Measurements from ENCODE around the gene RUSC2. TPM values are rescaled to one million over a fixed set of nuclear protein-coding genes. Genes with fewer than 3 reads are reported as not detected.

RUSC2 gene
- total RNA-seq, 1 donor from 2014 or later, result 20.8 TPM

DNA sequence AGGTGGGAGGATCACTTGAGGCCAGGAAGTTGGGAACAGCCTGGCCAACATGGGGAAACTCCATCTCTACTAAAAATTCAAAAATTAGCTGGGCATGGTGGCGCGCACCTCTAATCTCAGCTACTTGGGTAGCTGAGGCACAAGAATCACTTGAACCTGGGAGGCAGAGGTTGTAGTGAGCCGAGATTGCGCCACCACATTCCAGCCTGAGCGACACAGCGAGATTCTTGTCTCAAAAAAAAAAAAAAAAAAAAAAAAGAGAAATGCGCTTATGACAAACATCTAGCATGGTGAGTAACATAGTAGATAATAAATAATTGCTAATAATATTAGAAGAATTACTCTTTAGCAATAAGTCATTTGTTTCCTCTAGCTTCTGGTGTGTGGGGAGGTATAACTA, 25.9 kb downstream of the RUSC2 start:
- no peak for TF ChIP-seq CTCF (IDR thresholded peaks at IDR 0.05; ENCODE audit: unreplicated experiment)
- no peaks in the 10 kb centered on the region for H3K9me3 Mint-ChIP-seq (ENCODE audit: low read depth)
- peaks cover 39% of the 10 kb centered on the region for H3K4me1 Mint-ChIP-seq (ENCODE audit: low read depth)
- no peaks in the 10 kb centered on the region for H3K27me3 Mint-ChIP-seq
- peak overlapping the region; percentile 95 for H3K27ac Mint-ChIP-seq
- DNase-seq (ENCODE audit: low spot score, unreplicated experiment), result no peak
- H3K36me3 Mint-ChIP-seq (ENCODE audit: insufficient read depth), result no peaks in the 10 kb centered on the region
- H3K4me3 Mint-ChIP-seq (ENCODE audit: low read depth), result no peak overlapping the region

- no peaks in the 10 kb centered on the region for H3K36me3 Mint-ChIP-seq (ENCODE audit: insufficient read depth)
- no peaks in the 10 kb centered on the region for H3K9me3 Mint-ChIP-seq (ENCODE audit: low read depth)
- peaks cover 43% of the 10 kb centered on the region for H3K4me1 Mint-ChIP-seq (ENCODE audit: low read depth)
- H3K4me3 Mint-ChIP-seq (ENCODE audit: low read depth), result no peak overlapping the region
- no peaks in the 10 kb centered on the region for H3K27me3 Mint-ChIP-seq
- no peak for DNase-seq (ENCODE audit: low spot score, unreplicated experiment)
- TF ChIP-seq CTCF (IDR thresholded peaks at IDR 0.05; ENCODE audit: unreplicated experiment), result no peak
- peak overlapping the region; percentile 95 for H3K27ac Mint-ChIP-seq
These were observed 26.6 kb downstream of the RUSC2 start for GRCh38 chr9:35516479-35516878.

- Mint-ChIP-seq H3K36me3 (ENCODE audit: insufficient read depth) (no peaks in the 10 kb centered on the region), H3K9me3 (ENCODE audit: low read depth) (no peaks in the 10 kb centered on the region), H3K4me1 (ENCODE audit: low read depth) (peaks cover 48% of the 10 kb centered on the region), H3K4me3 (ENCODE audit: low read depth) (no peak overlapping the region), H3K27me3 (no peaks in the 10 kb centered on the region), H3K27ac (peak overlapping the region; percentile 97)
- DNase-seq (ENCODE audit: low spot score, unreplicated experiment), result no peak
- TF ChIP-seq CTCF (IDR thresholded peaks at IDR 0.05; ENCODE audit: unreplicated experiment), result no peak
These were observed 27.2 kb downstream of the RUSC2 start for GRCh38 chr9:35517131-35517530.

DNA sequence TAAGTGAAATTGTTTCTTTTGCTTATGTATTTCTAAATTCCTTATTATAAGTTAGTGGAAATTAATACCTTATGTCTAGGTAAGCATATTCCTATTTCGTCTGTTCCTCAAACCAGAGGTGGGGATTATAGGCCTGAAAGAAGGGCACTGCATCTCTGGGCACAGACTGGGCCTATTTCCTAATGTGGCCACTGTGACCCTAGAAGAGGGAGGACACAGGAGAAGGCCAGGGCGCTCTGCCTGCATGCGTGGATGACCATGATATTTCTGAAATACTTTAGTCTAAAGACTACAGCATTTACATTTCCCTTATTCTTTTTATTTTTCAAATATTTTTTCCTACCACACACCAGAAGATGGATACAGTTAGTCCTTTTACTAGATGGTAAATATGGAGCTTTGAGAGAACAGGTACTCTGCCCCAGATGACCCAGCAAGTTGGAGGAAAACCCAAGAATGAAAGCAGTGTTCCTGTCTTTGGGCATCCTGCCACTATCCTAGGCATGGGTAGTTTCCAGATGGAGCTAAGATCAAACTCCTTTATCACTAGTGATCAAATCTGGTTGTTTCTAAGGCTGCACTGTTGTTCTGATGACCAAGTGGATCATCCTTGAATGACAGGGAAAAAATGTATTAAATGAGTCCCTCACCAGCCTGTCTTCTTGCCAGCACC, 27.8 kb downstream of the RUSC2 start:
- Mint-ChIP-seq H3K27ac (peak overlapping the region; percentile 97), H3K4me3 (ENCODE audit: low read depth) (peak overlapping the region; percentile 48), H3K4me1 (ENCODE audit: low read depth) (peaks cover 48% of the 10 kb centered on the region)

DNA sequence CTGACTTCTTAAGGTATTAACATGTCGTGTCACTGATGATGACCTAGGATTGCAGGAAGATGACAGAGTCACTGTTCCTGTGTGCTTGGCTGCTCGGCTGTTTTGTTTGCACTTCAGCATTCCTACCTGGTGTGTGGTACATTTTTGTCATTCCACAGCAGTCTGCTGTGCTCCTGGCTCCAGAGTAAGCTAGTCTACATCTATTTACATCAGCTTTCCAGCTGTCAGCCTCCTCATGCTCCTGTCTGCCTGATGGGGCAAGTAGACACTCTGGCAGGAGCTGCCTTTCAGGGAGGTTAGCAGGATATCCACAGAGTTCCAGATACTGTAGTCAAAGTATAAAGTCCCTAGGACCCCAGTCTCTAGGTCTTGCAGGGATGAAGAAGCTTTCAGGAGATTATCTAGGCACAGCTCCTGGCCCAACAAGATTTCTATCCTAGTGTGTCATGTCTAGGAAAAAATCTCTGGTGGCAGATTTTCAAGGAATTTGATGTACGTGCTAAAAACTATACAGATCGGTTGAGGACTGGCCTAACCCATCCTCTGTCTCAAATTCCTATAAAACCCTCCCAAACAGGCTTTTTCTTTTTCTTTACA, 28.4 kb downstream of the RUSC2 start:
- Mint-ChIP-seq H3K36me3 (ENCODE audit: insufficient read depth) (no peaks in the 10 kb centered on the region), H3K4me3 (ENCODE audit: low read depth) (peak overlapping the region; percentile 48), H3K4me1 (ENCODE audit: low read depth) (peaks cover 48% of the 10 kb centered on the region), H3K9me3 (ENCODE audit: low read depth) (no peaks in the 10 kb centered on the region), H3K27ac (peak overlapping the region; percentile 97), H3K27me3 (no peaks in the 10 kb centered on the region)
- no peak for TF ChIP-seq CTCF (IDR thresholded peaks at IDR 0.05; ENCODE audit: unreplicated experiment)
- DNase-seq (ENCODE audit: low spot score, unreplicated experiment), result peak; percentile 40

More for the DNA sequence above, 27.8 kb downstream of the RUSC2 start:
- DNase-seq (ENCODE audit: low spot score, unreplicated experiment), result no peak
- no peak for TF ChIP-seq CTCF (IDR thresholded peaks at IDR 0.05; ENCODE audit: unreplicated experiment)
- H3K9me3 Mint-ChIP-seq (ENCODE audit: low read depth), result no peaks in the 10 kb centered on the region
- H3K27me3 Mint-ChIP-seq, result no peaks in the 10 kb centered on the region
- H3K36me3 Mint-ChIP-seq (ENCODE audit: insufficient read depth), result no peaks in the 10 kb centered on the region

Measured in progenitor cell of endocrine pancreas (in vitro differentiated cells).